Right ventricle myocardium inferior (tissue), 1 donor: ENCODE data around the gene ARSG. TPM values are rescaled to one million over a fixed set of nuclear protein-coding genes. Genes with fewer than 3 reads are reported as not detected.
A peak's percentile ranks its signal among the peaks of the same experiment; 100 is the strongest.
"Not testable (repeated sequence)": the region's sequence is repeated elsewhere in the genome, so short reads cannot be mapped to it uniquely, and the experiment has no call there.

ENCODE experiments used
- ATAC-seq: fragments of 200-7000 bp; cut with Tn5 transposase; one replicate; pipeline ENCODE4 v1.9.1; 2020; ENCODE audit warnings: mild to moderate bottlenecking, moderate library complexity
- DNase-seq: peaks from one replicate; pipeline ENCODE4 v3.0.0; 2021; ENCODE audit errors: missing footprints
- intact Hi-C: fragments of 100-400 bp; cut with DNase I; formaldehyde crosslinking; loops from one replicate; pipeline ENCODE4 v1.11.0; 2022
- total RNA-seq: library from RNA; stranded (reverse); fragmentation: NEBNext Ultra II Directional; extraction: Animal tissue kit (Norgen Biotek cat#: 25700); gene quantifications from one replicate; pipeline ENCODE4 v1.2.1, GENCODE V29; 2021
- donor health status: DM: no; HTN: yes; CAD: no; lungs with severe emphysema.

The ARSG gene
- total RNA-seq, 1 donor from 2014 or later, result 2.2 TPM

DNA sequence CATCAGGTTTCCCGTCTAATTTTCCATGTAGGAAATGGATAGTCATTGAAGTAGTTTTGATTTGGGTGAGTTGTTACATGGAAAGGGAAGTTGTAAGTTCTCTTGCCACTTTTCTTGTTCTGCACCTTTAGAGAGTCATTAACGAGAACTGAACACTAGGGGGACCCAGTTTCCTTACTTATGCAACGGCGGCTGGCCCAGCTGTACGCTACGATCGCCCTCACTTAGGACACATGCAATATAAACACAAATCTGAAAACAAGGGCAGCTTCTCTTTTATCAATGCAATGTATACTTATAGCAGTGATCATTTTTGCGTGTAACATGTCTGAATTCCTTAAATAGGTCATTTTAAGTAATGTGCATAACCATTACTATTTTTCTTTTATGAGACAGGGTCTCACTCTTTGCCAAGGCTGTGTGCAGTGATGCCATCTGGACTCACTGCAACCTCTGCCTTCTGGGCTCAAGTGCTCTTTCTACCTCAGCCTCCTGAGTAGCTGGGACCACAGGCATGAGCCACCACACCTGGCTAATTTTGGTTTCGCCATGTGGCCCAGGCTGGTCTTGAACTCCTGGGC lies 28.1 kb upstream of the ARSG start:
- ATAC-seq, result peak; percentile 86
- intact Hi-C loops, result loop anchor here (2.0 to 10.0 kb wide), 4 partner anchors 136 to 502 kb away; no protein-coding TSS in a partner anchor
- DNase-seq, result not testable (repeated sequence)

DNA sequence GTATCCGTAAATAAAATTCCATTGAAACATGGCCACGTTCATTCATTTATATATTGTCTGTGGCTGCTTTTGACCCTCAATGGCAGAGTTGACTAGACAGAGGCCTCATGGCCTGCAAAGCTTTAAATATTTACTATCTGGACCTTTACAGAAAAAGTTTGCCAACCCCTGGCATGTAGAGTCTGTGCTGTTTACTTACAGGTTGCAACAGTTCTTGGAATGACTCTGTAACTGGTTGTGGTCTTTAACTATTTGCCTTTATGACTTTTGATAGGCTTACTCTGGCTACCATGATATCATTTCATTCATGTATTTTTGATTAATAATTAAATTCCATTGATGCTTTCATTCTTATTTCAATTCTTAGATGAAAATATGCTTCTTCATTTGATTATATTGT lies 25.5 kb upstream of the ARSG start:
- ATAC-seq, DNase-seq: not testable (repeated sequence)
- intact Hi-C loops, result loop anchor here (10.0 kb wide), 1 partner anchor 499 kb away; no protein-coding TSS in a partner anchor

GRCh38 chr17:68273722-68274121 lies 17.6 kb upstream of the ARSG start:
- ATAC-seq, result no peak
- intact Hi-C loops, result no loop called here
- DNase-seq, result no peak

GRCh38 chr17:68276339-68276738 lies 15.0 kb upstream of the ARSG start:
- ATAC-seq, DNase-seq, intact Hi-C loops: not testable (repeated sequence)

DNA sequence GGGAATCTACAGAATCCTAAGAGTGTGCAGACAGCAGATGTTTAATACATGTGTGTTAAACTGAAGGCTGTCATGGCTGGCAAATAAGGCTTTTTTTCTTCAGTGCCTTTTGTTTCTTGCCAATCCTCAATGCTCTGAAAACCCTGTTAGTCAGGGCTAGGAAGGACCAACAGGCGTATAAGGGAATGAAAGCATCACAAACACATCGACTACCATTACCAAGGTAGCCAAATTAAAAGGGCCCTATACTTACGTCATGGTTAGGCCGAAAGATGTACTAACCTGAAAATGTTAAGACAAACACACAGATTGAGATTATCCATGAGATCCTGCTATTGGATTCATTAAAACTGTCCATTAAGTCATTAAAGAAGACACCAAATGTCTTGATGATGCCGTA lies 13.5 kb upstream of the ARSG start:
- intact Hi-C loops, result no loop called here
- DNase-seq (no peak), ATAC-seq (no peak)

- DNase-seq, intact Hi-C loops, ATAC-seq: not testable (repeated sequence)
These were observed 9.3 kb upstream of the ARSG start for GRCh38 chr17:68281965-68282364.

GRCh38 chr17:68288375-68288774 lies 2.9 kb upstream of the ARSG start:
- ATAC-seq (no peak), DNase-seq (no peak)
- intact Hi-C loops, result no loop called here

GRCh38 chr17:68288804-68289203 lies 2.5 kb upstream of the ARSG start:
- intact Hi-C loops, result no loop called here
- DNase-seq (no peak), ATAC-seq (no peak)

GRCh38 chr17:68289473-68289872 lies 1.8 kb upstream of the ARSG start:
- intact Hi-C loops, result no loop called here
- DNase-seq, result no peak
- ATAC-seq, result no peak

DNA sequence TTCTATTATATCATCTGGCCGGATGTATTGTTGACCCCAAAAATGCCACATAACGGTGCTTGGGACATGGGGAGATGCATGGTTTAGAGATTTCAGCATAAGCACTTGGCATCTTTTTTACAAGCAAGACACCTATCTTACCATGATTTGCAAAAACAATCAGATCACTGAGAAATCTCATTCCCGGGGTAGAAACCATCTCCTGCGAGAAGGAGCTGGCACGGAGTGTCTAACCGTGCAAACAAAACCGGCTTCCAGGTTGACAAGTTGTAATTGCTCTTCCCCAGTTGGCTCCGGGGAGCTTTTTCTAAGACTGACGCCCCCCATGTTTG lies 1.4 kb upstream of the ARSG start:
- intact Hi-C loops, result no loop called here
- DNase-seq (no peak), ATAC-seq (no peak)

GRCh38 chr17:68290268-68290954 lies 884 bp upstream of the ARSG start:
- DNase-seq (peak; percentile 74), ATAC-seq (no peak)
- intact Hi-C loops, result no loop called here

GRCh38 chr17:68291836-68292688 lies 767 bp downstream of the ARSG start:
- ATAC-seq (peak; percentile 80), DNase-seq (peak; percentile 97)
- intact Hi-C loops, result no loop called here

DNA sequence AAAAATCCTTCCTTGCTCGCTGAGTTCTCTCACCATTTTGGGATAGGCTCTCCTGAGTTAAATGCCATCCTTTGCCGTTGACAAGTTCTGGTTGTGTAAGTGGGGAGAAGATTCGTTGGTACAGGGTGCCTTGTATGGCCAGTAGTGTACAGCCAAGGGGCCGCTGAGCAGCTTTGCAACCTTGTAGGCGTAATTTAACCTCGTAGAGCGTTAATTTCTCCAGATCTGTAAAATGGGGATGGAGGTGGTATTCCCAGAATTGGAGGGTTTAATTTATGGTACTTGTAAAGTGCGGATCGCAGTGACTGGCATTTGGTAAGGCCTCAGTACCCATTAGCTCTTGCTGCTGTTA lies 1.4 kb downstream of the ARSG start:
- ATAC-seq (no peak), DNase-seq (no peak)
- intact Hi-C loops, result no loop called here

DNA sequence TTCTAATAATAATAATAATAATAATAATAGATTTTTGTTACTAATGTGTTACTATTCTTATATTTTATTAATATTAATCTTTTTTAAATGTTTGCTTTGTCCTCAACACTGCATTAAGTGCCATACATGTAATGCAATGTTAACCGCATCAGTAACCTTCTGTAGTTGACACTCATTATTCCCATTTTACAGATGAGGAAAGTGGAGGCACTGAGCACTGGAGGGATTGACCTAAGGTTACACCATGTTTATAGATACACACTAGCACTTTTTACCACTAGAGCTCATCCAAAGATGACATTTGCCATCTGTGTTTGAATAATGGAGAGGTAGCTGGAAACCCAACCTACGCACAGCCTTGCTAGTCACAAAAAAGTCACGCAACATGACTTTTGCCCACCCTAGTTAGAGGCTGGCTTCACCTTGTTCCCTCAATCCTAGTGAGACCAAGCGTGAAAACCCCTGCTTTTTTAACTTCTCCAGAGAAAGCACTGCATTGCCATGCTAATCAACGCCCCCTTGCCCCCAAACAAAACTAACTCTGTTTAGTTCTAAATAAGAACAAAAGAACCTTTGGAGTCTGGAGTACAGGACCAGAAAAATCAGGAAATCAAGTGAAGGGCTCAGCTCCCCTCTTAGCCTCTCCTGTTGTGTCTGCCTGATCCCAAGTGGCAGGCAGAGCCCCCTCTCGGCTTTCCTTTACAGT lies 2.3 kb downstream of the ARSG start:
- DNase-seq (no peak), ATAC-seq (no peak)
- intact Hi-C loops, result no loop called here

GRCh38 chr17:68294196-68294555 lies 2.9 kb downstream of the ARSG start:
- DNase-seq, result no peak
- ATAC-seq, result no peak
- intact Hi-C loops, result no loop called here

DNA sequence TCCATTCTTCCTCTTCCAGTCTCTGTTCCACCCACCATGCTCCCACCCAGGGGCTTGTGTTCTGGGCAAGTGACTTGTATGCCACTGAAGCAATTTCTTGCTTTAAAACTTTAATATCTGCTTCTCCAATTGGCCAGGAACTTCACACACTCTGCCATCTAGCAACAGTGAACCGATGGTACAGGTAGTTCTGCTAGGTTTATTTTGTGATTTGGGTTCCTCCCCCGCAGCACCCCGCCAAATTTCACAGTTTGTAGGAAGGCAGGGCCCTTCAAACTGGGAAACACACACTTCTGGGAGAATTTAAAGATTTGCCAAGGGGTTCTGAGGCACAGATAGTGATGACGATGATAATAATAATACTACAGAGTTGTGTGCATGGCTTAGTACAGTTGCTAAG lies 3.3 kb downstream of the ARSG start:
- DNase-seq, result no peak
- intact Hi-C loops, result no loop called here
- no peak for ATAC-seq

DNA sequence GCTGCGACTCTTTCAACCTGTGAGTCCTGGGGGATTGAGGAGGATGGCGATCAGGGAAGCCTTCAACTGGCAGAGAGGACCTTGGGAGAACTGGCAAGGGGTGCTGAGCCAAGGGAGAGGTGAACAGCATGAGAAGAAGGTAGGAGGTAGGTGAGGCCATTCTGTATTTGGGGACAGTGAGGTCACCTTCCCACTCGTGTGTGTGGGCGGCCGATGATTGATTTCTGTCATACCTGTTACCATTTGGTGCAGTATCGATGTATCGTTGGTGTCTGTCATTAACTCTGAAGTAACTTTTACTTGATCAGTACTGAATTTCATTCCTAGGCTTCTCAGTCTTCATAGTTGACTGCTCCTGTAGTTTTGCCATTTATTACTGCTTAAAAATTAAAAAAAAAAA lies 3.8 kb downstream of the ARSG start:
- intact Hi-C loops, result no loop called here

DNA sequence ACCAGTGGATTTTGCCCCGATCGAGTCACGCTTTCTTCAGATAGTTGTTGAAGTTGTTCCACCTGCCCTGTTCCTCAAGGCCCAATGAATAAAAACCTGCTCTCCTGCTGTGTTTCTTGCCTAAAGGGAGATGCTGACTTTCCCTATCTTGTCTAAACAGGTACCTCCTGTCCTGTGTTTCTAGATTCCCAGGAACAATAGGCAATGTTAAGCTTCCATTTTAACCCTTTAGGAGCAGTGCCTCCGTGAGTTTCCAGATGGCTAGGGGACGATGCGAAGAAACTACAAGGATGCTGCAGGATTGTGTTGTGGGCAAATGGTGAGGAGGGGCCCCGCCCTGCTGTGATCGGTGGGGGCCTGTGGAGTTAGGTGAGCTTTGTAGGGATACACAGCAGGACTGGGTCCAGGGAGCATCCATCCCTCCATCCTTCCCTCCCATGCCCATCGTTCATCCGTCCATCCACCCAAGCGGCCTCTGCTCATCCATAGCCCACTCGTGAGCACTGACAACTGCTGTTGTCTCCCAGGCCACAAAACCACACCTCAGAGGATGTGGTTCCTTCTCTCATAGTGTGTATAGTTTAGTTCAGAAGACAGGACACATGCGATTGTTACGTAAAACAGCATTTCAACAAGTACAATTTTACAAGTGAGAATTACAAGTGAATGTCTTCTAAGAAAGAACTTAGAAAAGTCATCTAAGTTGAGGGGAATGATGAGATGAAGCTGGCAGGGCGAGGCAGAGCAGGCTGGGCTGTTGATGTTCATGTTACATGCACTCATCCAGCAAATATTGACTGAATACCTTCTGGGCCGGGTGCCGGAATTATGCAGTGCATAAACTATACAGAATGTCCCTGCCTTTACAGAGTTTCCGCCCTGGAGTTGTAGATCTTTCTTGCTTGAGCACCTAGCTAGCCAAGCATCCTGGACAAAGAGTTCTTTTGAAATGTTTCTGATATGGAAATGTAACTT lies 5.2 kb downstream of the ARSG start:
- no peak for ATAC-seq
- DNase-seq, result no peak
- intact Hi-C loops, result no loop called here

More for the DNA sequence above, 3.8 kb downstream of the ARSG start:
- DNase-seq (no peak), ATAC-seq (no peak)
